ENCODE results near the gene C22orf39. TPM values are rescaled to one million over a fixed set of nuclear protein-coding genes. Genes with fewer than 3 reads are reported as not detected.

C22orf39 gene
- total RNA-seq, 6 donors from 2014 or later: 29.1 to 48.6 (median 43.6) TPM

- H3K4me3 ChIP-seq: no peak overlapping the region
- WGBS, 2 donors: 89 to 93% methylated on average over 7 of the region's 7 CpGs
- DNase-seq (no peak), ATAC-seq (ENCODE audit: low FRiP score in 2 of 2) (no peak)
- TF ChIP-seq CTCF (IDR thresholded peaks at IDR 0.05) (no peak), EP300 (IDR thresholded peaks at IDR 0.05) (no peak), POLR2A (IDR thresholded peaks at IDR 0.05) (no peak), POLR2AphosphoS5 (IDR thresholded peaks at IDR 0.05) (no peak)
- H3K27ac ChIP-seq: no peak overlapping the region
- H3K4me1 ChIP-seq: no peaks in the 10 kb centered on the region
- no peaks in the 10 kb centered on the region for H3K36me3 ChIP-seq
- H3K27me3 ChIP-seq: no peaks in the 10 kb centered on the region
- no peaks in the 10 kb centered on the region for H3K9me3 ChIP-seq
Measured at GRCh38 chr22:19488884-19489843, 41.7 kb upstream of the C22orf39 start.

- Histone ChIP-seq H3K36me3 (no peaks in the 10 kb centered on the region), H3K27me3 (no peaks in the 10 kb centered on the region), H3K4me3 (no peak overlapping the region), H3K9me3 (no peaks in the 10 kb centered on the region), H3K27ac (no peak overlapping the region), H3K4me1 (no peaks in the 10 kb centered on the region)
- 94% methylated on average over 2 of the region's 2 CpGs; no CpG with 5 or more reads in 1 of the 2 donors for WGBS, 2 donors
- ATAC-seq (ENCODE audit: low FRiP score in 2 of 2) (no peak), DNase-seq (no peak)
- TF ChIP-seq EP300 (IDR thresholded peaks at IDR 0.05) (no peak), CTCF (IDR thresholded peaks at IDR 0.05) (no peak), POLR2AphosphoS5 (IDR thresholded peaks at IDR 0.05) (no peak), POLR2A (IDR thresholded peaks at IDR 0.05) (no peak)
Measured at GRCh38 chr22:19488285-19488684, 40.8 kb upstream of the C22orf39 start.

- Histone ChIP-seq H3K36me3 (no peaks in the 10 kb centered on the region), H3K9me3 (no peaks in the 10 kb centered on the region), H3K27me3 (no peaks in the 10 kb centered on the region), H3K4me3 (no peak overlapping the region), H3K4me1 (peaks cover 4 to 8% (median 5%) of the 10 kb centered on the region in 4 donors), H3K27ac (no peak overlapping the region)
- TF ChIP-seq POLR2AphosphoS5 (IDR thresholded peaks at IDR 0.05) (no peak), CTCF (IDR thresholded peaks at IDR 0.05) (no peak), EP300 (IDR thresholded peaks at IDR 0.05) (no peak), POLR2A (IDR thresholded peaks at IDR 0.05) (no peak)
- 81 to 83% methylated on average over 8 of the region's 8 CpGs for WGBS, 2 donors
- DNase-seq: no peak
- no peak for ATAC-seq (ENCODE audit: low FRiP score in 2 of 2)
Measured at GRCh38 chr22:19483481-19484244, 36.2 kb upstream of the C22orf39 start.

GRCh38 chr22:19482297-19482696 is 34.8 kb upstream of the C22orf39 start:
- 90 to 93% methylated on average over 9 of the region's 9 CpGs for WGBS, 2 donors

More at GRCh38 chr22:19482297-19482696, 34.8 kb upstream of the C22orf39 start:
- Histone ChIP-seq H3K27ac (no peak overlapping the region), H3K4me3 (no peak overlapping the region), H3K27me3 (no peaks in the 10 kb centered on the region), H3K4me1 (peaks cover 11 to 18% (median 16%) of the 10 kb centered on the region in 4 donors), H3K9me3 (no peaks in the 10 kb centered on the region), H3K36me3 (no peaks in the 10 kb centered on the region)
- TF ChIP-seq POLR2A (IDR thresholded peaks at IDR 0.05): no peak
- TF ChIP-seq CTCF (IDR thresholded peaks at IDR 0.05): no peak
- no peak for TF ChIP-seq POLR2AphosphoS5 (IDR thresholded peaks at IDR 0.05)
- TF ChIP-seq EP300 (IDR thresholded peaks at IDR 0.05): no peak
- DNase-seq: no peak
- no peak for ATAC-seq (ENCODE audit: low FRiP score in 2 of 2)
